Measurements from ENCODE around the gene ZDHHC22. TPM values are rescaled to one million over a fixed set of nuclear protein-coding genes. Genes with fewer than 3 reads are reported as not detected.

Gene ZDHHC22
- total RNA-seq, 1 donor from 2014 or later = 0.16 TPM

- peak; percentile 57 for TF ChIP-seq CTCF (IDR thresholded peaks at IDR 0.05)
- no peaks in the 10 kb centered on the region for H3K9me3 Mint-ChIP-seq (ENCODE audit: unreplicated experiment)
- no peak overlapping the region for H3K27ac Mint-ChIP-seq (ENCODE audit: unreplicated experiment)
- H3K36me3 Mint-ChIP-seq (ENCODE audit: unreplicated experiment) = no peaks in the 10 kb centered on the region
- H3K4me3 Mint-ChIP-seq (ENCODE audit: unreplicated experiment) = no peak overlapping the region
- H3K27me3 Mint-ChIP-seq (ENCODE audit: unreplicated experiment) = peaks cover 45% of the 10 kb centered on the region
- DNase-seq (ENCODE audit: extremely low spot score, unreplicated experiment) = no peak
- no peaks in the 10 kb centered on the region for H3K4me1 Mint-ChIP-seq (ENCODE audit: unreplicated experiment)
Observed at GRCh38 chr14:77151245-77151644, 9.7 kb upstream of the ZDHHC22 start.

- no peaks in the 10 kb centered on the region for H3K36me3 Mint-ChIP-seq (ENCODE audit: unreplicated experiment)
- H3K9me3 Mint-ChIP-seq (ENCODE audit: unreplicated experiment) = no peaks in the 10 kb centered on the region
- DNase-seq (ENCODE audit: extremely low spot score, unreplicated experiment) = no peak
- H3K27ac Mint-ChIP-seq (ENCODE audit: unreplicated experiment) = no peak overlapping the region
- H3K27me3 Mint-ChIP-seq (ENCODE audit: unreplicated experiment) = peaks cover 53% of the 10 kb centered on the region
- no peak overlapping the region for H3K4me3 Mint-ChIP-seq (ENCODE audit: unreplicated experiment)
- no peak for TF ChIP-seq CTCF (IDR thresholded peaks at IDR 0.05)
- no peaks in the 10 kb centered on the region for H3K4me1 Mint-ChIP-seq (ENCODE audit: unreplicated experiment)
Observed at GRCh38 chr14:77148510-77149231, 7.1 kb upstream of the ZDHHC22 start.

- H3K27me3 Mint-ChIP-seq (ENCODE audit: unreplicated experiment) = peaks cover 64% of the 10 kb centered on the region
- no peak overlapping the region for H3K27ac Mint-ChIP-seq (ENCODE audit: unreplicated experiment)
- H3K9me3 Mint-ChIP-seq (ENCODE audit: unreplicated experiment) = no peaks in the 10 kb centered on the region
- no peak for TF ChIP-seq CTCF (IDR thresholded peaks at IDR 0.05)
- H3K4me1 Mint-ChIP-seq (ENCODE audit: unreplicated experiment) = peaks cover 4% of the 10 kb centered on the region
- no peaks in the 10 kb centered on the region for H3K36me3 Mint-ChIP-seq (ENCODE audit: unreplicated experiment)
- H3K4me3 Mint-ChIP-seq (ENCODE audit: unreplicated experiment) = no peak overlapping the region
- DNase-seq (ENCODE audit: extremely low spot score, unreplicated experiment) = no peak
Observed at GRCh38 chr14:77145975-77146740, 4.6 kb upstream of the ZDHHC22 start.

- H3K36me3 Mint-ChIP-seq (ENCODE audit: unreplicated experiment) = no peaks in the 10 kb centered on the region
- H3K4me3 Mint-ChIP-seq (ENCODE audit: unreplicated experiment) = no peak overlapping the region
- no peaks in the 10 kb centered on the region for H3K9me3 Mint-ChIP-seq (ENCODE audit: unreplicated experiment)
- H3K27ac Mint-ChIP-seq (ENCODE audit: unreplicated experiment) = no peak overlapping the region
- H3K27me3 Mint-ChIP-seq (ENCODE audit: unreplicated experiment) = peaks cover 71% of the 10 kb centered on the region
- H3K4me1 Mint-ChIP-seq (ENCODE audit: unreplicated experiment) = peaks cover 13% of the 10 kb centered on the region
- DNase-seq (ENCODE audit: extremely low spot score, unreplicated experiment) = no peak
- TF ChIP-seq CTCF (IDR thresholded peaks at IDR 0.05) = no peak
Observed at GRCh38 chr14:77144412-77145115, 3.0 kb upstream of the ZDHHC22 start.

- no peak for TF ChIP-seq CTCF (IDR thresholded peaks at IDR 0.05)
- Mint-ChIP-seq H3K4me3 (ENCODE audit: unreplicated experiment) (no peak overlapping the region), H3K27me3 (ENCODE audit: unreplicated experiment) (peaks cover 79% of the 10 kb centered on the region), H3K27ac (ENCODE audit: unreplicated experiment) (no peak overlapping the region), H3K36me3 (ENCODE audit: unreplicated experiment) (no peaks in the 10 kb centered on the region), H3K9me3 (ENCODE audit: unreplicated experiment) (no peaks in the 10 kb centered on the region), H3K4me1 (ENCODE audit: unreplicated experiment) (peaks cover 18% of the 10 kb centered on the region)
- DNase-seq (ENCODE audit: extremely low spot score, unreplicated experiment) = no peak
Observed at GRCh38 chr14:77143071-77143470, 1.5 kb upstream of the ZDHHC22 start.

Data from osteocyte (in vitro differentiated cells).